Measurements from ENCODE around the gene TLR5. TPM values are rescaled to one million over a fixed set of nuclear protein-coding genes. Genes with fewer than 3 reads are reported as not detected.
A peak's percentile ranks its signal among the peaks of the same experiment; 100 is the strongest.

TLR5 gene
- total and polyA plus RNA-seq, 11 donors = 0.25 to 9.0 (median 1.7) TPM

- Histone ChIP-seq H3K27me3 (no peaks in the 10 kb centered on the region), H3K27ac (no peak overlapping the region), H3K36me3 (no peaks in the 10 kb centered on the region), H3K9me3 (no peaks in the 10 kb centered on the region), H3K4me1 (peaks cover 0 to 7% (median 0%) of the 10 kb centered on the region in 12 donors), H3K4me3 (no peak overlapping the region)
- intact Hi-C loops (cut with DNase I) = no loop called here
- no peak for ATAC-seq
- TF ChIP-seq POLR2A (IDR thresholded peaks at IDR 0.05) (no peak), CTCF (IDR thresholded peaks at IDR 0.05) (no peak)
- no peak for DNase-seq
- WGBS, 4 donors = 69 to 87% (median 83%) methylated on average over 5 of the region's 5 CpGs
Measured at GRCh38 chr1:223188618-223189356, 45.7 kb upstream of the TLR5 start.

- Histone ChIP-seq H3K4me3 (no peak overlapping the region), H3K9me3 (no peaks in the 10 kb centered on the region), H3K27ac (no peak overlapping the region), H3K36me3 (no peaks in the 10 kb centered on the region), H3K4me1 (peaks cover 0 to 8% (median 0%) of the 10 kb centered on the region in 12 donors), H3K27me3 (no peaks in the 10 kb centered on the region)
- DNase-seq = no peak
- TF ChIP-seq CTCF (IDR thresholded peaks at IDR 0.05) = no peak
- no peak for TF ChIP-seq POLR2A (IDR thresholded peaks at IDR 0.05)
- no peak for ATAC-seq
- intact Hi-C loops (cut with DNase I) = no loop called here
- 83 to 97% (median 94%) methylated on average over 3 of the region's 3 CpGs for WGBS, 4 donors
Measured at GRCh38 chr1:223186800-223187199, 43.8 kb upstream of the TLR5 start.

GRCh38 chr1:223183268-223183862 is 40.3 kb upstream of the TLR5 start:
- H3K36me3 ChIP-seq = no peaks in the 10 kb centered on the region
- WGBS, 4 donors = 90 to 93% (median 91%) methylated on average over 9 of the region's 9 CpGs
- no peak for TF ChIP-seq CTCF (IDR thresholded peaks at IDR 0.05)
- TF ChIP-seq POLR2A (IDR thresholded peaks at IDR 0.05) = no peak
- DNase-seq (no peak), ATAC-seq (no peak)
- peaks cover 0 to 30% (median 0%) of the 10 kb centered on the region in 12 donors for H3K4me1 ChIP-seq
- intact Hi-C loops (cut with DNase I) = no loop called here
- H3K4me3 ChIP-seq = no peak overlapping the region
- H3K27ac ChIP-seq = no peak overlapping the region
- no peaks in the 10 kb centered on the region for H3K9me3 ChIP-seq
- H3K27me3 ChIP-seq = peaks cover 0 to 4% (median 0%) of the 10 kb centered on the region in 9 donors

GRCh38 chr1:223180731-223181321 is 37.8 kb upstream of the TLR5 start:
- TF ChIP-seq POLR2A (IDR thresholded peaks at IDR 0.05) = no peak
- no peak for TF ChIP-seq CTCF (IDR thresholded peaks at IDR 0.05)
- Histone ChIP-seq H3K4me3 (no peak overlapping the region), H3K9me3 (no peaks in the 10 kb centered on the region), H3K27me3 (peaks cover 0 to 4% (median 0%) of the 10 kb centered on the region in 9 donors), H3K36me3 (no peaks in the 10 kb centered on the region), H3K27ac (peak overlapping the region in 2 of 12 donors; percentile 3 to 74), H3K4me1 (peaks cover 0 to 54% (median 0%) of the 10 kb centered on the region in 12 donors)
- intact Hi-C loops (cut with DNase I) = no loop called here
- no peak for DNase-seq
- peak; percentile 54 to 91 (median 86) for ATAC-seq
- WGBS, 4 donors = 60 to 63% (median 60%) methylated on average over 5 of the region's 5 CpGs

Data from heart left ventricle (tissue), 16 donors.